C1 segment of cervical spinal cord (tissue), 14 donors: ENCODE measurements around the gene CNFN.

ENCODE experiments used
- DNase-seq, 14 donors: peaks; one replicate each; lab custom pipeline; 2025; lab: John Stamatoyannopoulos, UW

CNFN gene

GRCh38 chr19:42409477-42409876 is 19.4 kb upstream of the CNFN start:
- peak in 3 of 14 donors; percentile 13 to 41 (median 31) for DNase-seq

- no peak for DNase-seq
Measured at GRCh38 chr19:42407816-42408175, 17.7 kb upstream of the CNFN start.

- DNase-seq, result no peak
Measured at GRCh38 chr19:42407085-42407815, 17.2 kb upstream of the CNFN start.

GRCh38 chr19:42406111-42406510 is 16.0 kb upstream of the CNFN start:
- no peak for DNase-seq

- DNase-seq, result no peak
Measured at GRCh38 chr19:42403586-42403985, 13.5 kb upstream of the CNFN start.

GRCh38 chr19:42402376-42403116 is 12.4 kb upstream of the CNFN start:
- DNase-seq, result peak in 1 of 14 donors; percentile 57

GRCh38 chr19:42401365-42402303 is 11.5 kb upstream of the CNFN start:
- DNase-seq, result peak in 11 of 14 donors; percentile 34 to 82 (median 61)

GRCh38 chr19:42400404-42400803 is 10.3 kb upstream of the CNFN start:
- DNase-seq, result no peak

GRCh38 chr19:42397263-42398166 is 7.4 kb upstream of the CNFN start:
- DNase-seq, result peak in 3 of 14 donors; percentile 56 to 65 (median 58)

GRCh38 chr19:42396381-42397262 is 6.5 kb upstream of the CNFN start:
- DNase-seq, result peak; percentile 75 to 99 (median 96)

- DNase-seq, result no peak
Measured at GRCh38 chr19:42394751-42395150, 4.7 kb upstream of the CNFN start.

- no peak for DNase-seq
Measured at GRCh38 chr19:42392165-42392564, 2.1 kb upstream of the CNFN start.

GRCh38 chr19:42388851-42389489 is 1.1 kb downstream of the CNFN start:
- DNase-seq, result no peak

- DNase-seq, result peak in 7 of 14 donors; percentile 9 to 37 (median 20)
Measured at GRCh38 chr19:42386974-42387707, 3.0 kb downstream of the CNFN start.

GRCh38 chr19:42380155-42380554 is 9.9 kb downstream of the CNFN start:
- DNase-seq, result no peak

- no peak for DNase-seq
Measured at GRCh38 chr19:42378225-42379215, 11.6 kb downstream of the CNFN start.

GRCh38 chr19:42376177-42376555 is 13.9 kb downstream of the CNFN start:
- DNase-seq, result no peak
